GM12872 (cell line): ENCODE results near the gene NDUFS3.

Experiments
- TF ChIP-seq, protein P1 (sequence below): IDR thresholded peaks from 3 replicates; pipeline ENCODE4 v1.5.1; 2011; ENCODE audit warnings: low read depth, mild to moderate bottlenecking, low read length, moderate library complexity; ENCODE audit not compliant: insufficient read depth

The NDUFS3 gene

DNA sequence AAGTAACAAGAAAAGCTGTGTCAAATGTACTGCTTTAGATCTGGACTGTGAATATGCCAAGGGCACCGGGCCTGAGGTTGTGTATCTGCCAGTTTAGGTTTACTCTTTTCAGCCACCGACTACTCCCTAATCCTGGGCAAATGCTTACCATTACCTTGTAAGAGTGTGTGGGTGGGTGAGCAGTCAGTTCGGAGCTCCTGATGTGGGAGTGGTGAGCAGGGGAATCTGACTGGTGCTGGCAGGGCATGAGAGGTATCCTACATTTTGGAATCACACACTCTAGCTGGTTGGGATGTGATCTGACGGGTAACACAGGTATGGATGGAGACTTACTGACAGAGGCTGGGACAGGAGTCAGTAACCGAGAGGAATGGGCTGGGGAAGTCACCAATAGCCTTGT, 5.0 kb downstream of the NDUFS3 start:
- TF ChIP-seq, protein P1, sequence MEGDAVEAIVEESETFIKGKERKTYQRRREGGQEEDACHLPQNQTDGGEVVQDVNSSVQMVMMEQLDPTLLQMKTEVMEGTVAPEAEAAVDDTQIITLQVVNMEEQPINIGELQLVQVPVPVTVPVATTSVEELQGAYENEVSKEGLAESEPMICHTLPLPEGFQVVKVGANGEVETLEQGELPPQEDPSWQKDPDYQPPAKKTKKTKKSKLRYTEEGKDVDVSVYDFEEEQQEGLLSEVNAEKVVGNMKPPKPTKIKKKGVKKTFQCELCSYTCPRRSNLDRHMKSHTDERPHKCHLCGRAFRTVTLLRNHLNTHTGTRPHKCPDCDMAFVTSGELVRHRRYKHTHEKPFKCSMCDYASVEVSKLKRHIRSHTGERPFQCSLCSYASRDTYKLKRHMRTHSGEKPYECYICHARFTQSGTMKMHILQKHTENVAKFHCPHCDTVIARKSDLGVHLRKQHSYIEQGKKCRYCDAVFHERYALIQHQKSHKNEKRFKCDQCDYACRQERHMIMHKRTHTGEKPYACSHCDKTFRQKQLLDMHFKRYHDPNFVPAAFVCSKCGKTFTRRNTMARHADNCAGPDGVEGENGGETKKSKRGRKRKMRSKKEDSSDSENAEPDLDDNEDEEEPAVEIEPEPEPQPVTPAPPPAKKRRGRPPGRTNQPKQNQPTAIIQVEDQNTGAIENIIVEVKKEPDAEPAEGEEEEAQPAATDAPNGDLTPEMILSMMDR, result no peak

DNA sequence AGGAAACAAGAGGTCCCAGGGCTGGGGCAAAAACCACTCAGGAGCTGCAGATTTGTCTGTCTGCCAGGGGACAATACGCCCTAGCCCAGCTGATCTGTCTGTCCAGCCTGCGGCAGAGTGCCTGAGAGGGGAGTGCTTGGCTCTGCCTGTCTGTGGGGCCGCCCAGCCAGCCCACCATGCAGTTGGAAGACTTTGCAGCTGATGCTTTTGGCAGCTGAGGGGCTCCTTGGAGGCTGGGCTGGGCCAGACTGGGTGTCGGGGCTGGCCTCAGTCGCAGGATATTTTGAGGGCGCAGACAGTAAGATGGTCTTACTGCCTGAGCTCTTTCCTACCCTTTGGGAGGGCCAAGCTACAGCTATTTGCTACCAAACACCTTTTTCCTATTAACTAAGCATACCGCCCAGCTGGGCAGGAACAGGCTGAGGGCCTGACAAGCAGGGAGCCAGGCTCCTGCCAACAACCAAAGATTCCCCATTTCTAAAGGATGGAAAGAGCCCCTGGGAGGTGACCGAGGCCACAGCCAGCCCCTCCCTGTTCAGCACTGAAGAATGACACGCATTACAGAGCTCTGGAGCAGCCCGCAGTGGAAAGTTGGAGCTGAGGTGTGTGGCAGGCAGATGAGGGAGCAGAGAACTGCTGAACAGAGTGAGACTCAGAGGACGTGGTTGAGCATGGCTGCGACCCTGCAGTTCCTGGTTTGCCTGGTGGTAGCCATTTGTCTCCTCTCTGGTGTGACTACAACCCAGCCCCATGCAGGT, 7.4 kb downstream of the NDUFS3 start, which contains the start of gene FAM180B:
TSS of gene FAM180B (plus strand) at position 581 of the 758 bp plus-strand sequence. CDS start at position 672, 91 bp downstream.
- TF ChIP-seq, protein P1, result no peak

DNA sequence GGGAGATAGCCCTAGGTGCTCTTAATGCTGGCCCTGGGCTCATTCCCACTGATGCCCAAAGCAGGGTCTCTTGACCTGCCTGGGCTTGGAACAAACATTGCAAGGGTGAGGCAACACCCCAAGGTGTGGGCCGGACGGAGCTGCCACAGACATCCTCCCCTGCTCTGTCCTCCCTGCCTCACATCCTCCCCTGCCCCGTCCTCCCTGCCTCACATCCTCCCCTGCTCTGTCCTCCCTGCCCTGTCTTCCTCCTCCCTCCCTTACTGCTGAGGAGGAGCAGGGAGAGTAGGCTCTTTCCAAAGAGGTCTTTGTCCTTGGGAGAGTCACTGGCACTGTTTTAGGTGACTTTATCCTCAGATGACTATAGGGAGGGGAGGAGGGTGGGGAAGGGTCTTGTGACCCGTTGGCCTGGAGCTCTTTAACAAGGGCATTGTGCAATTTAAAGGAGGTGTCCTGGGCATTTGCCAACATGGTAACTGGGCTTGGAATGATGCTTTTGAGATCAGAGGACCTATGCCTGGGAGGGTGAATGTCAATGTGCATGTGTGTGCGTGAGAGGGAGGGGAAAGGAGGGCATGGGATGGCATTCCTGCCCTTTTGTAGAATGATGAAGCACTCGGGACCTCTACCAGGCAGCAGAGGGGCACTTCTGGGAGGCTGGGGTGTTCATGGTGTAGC, 8.3 kb downstream of the NDUFS3 start:
- TF ChIP-seq, protein P1, result no peak

DNA sequence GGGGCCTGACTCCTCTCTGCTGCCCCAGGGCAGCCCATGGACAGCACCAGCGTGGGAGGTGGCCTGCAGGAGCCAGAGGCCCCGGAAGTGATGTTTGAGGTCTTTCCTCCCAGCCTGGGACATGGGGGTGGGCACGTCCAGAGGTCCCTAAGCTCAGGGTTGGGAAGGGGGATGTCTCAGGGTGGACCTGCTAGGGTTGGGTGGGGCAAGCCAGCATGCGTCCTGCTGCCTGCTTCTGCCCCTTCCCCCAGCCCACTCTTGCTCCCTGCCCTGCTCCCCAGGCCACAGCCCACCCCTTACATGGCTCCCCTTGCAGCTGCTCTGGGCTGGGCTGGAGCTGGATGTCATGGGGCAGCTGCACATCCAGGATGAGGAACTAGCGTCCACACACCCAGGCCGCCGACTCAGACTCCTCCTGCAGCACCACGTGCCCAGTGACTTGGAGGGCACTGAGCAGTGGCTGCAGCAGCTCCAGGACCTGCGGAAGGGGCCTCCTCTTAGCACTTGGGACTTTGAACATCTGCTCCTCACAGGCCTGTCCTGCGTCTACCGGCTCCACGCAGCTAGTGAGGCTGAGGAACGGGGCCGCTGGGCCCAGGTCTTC, 9.0 kb downstream of the NDUFS3 start:
- TF ChIP-seq, protein P1, result no peak

DNA sequence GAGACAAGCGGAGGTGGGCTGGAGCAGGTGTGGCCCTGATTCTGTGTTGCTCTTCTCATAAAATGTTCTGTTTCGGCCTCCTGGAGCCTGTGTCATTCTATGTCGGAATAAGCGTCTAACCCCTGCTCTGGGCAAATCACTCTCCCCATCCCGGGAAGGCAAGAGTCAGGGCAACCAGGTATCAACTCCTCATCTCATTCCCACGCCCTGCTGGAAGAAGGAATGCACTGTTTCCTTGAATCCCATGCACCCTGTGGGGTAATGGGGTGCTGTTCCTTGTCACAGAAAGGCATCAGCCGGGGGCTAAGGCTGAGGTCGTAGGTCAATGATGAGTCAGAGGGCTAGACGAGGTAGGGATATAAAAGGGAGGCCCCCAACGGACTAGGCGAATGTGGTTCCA, 10.2 kb downstream of the NDUFS3 start:
- TF ChIP-seq, protein P1, result no peak

DNA sequence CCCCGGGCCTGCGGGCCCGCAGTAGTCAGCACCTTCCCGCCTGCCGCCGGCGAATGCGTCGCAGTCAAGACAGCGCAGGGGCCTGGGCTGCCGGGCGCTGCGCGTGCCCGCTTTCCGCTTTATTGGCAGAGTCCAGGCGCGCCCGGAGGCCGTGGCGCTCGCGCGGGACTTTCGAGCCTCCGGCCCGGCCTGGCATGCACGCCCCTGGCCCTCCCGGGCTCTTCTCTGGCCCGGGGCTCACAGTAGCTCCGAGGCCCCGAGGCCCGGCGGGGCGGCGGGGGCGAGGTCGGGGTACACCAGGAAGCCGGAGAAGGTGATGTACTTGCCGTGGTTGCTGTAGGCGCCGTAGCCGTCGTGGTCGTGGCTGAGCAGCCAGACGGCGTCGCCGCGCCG, 10.7 kb downstream of the NDUFS3 start:
- TF ChIP-seq, protein P1, result no peak
